ENCODE measurements around the gene DNAH8.
"Not testable (repeated sequence)": the region's sequence is repeated elsewhere in the genome, so short reads cannot be mapped to it uniquely, and the experiment has no call there.

The DNAH8 gene

GRCh38 chr6:38695933-38696332 is 19.2 kb upstream of the DNAH8 start:
- Histone ChIP-seq H3K36me3 (replicated peaks; ENCODE audit: low read depth, low read length) (peaks cover 22% of the 10 kb centered on the region), H3K27me3 (ENCODE audit: low read depth, low read length) (no peaks in the 10 kb centered on the region), H3K79me2 (ENCODE audit: low read length) (peaks cover 92% of the 10 kb centered on the region), H3K4me3 (ENCODE audit: low read length) (no peak overlapping the region), H3K27ac (ENCODE audit: low read length) (no peak overlapping the region), H3K4me1 (ENCODE audit: low read length) (no peaks in the 10 kb centered on the region; the same call in 1 of the 2 replicates), H4K20me1 (ENCODE audit: insufficient read depth, low read length) (peaks cover 72% of the 10 kb centered on the region), H3K9me3 (ENCODE audit: insufficient read depth, low read length) (no peaks in the 10 kb centered on the region), H2AFZ (ENCODE audit: low read depth, low read length) (no peak overlapping the region), H3K9ac (ENCODE audit: low read length) (no peak overlapping the region), H3K4me2 (ENCODE audit: low read length) (no peak overlapping the region)
- TF ChIP-seq EZH2phosphoT487 (IDR thresholded peaks at IDR 0.05; ENCODE audit: low read depth), result no peak
- TF ChIP-seq, protein P1, sequence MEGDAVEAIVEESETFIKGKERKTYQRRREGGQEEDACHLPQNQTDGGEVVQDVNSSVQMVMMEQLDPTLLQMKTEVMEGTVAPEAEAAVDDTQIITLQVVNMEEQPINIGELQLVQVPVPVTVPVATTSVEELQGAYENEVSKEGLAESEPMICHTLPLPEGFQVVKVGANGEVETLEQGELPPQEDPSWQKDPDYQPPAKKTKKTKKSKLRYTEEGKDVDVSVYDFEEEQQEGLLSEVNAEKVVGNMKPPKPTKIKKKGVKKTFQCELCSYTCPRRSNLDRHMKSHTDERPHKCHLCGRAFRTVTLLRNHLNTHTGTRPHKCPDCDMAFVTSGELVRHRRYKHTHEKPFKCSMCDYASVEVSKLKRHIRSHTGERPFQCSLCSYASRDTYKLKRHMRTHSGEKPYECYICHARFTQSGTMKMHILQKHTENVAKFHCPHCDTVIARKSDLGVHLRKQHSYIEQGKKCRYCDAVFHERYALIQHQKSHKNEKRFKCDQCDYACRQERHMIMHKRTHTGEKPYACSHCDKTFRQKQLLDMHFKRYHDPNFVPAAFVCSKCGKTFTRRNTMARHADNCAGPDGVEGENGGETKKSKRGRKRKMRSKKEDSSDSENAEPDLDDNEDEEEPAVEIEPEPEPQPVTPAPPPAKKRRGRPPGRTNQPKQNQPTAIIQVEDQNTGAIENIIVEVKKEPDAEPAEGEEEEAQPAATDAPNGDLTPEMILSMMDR (IDR thresholded peaks at IDR 0.05; ENCODE audit: low read depth, low read length), result no peak

- H3K79me2 ChIP-seq (ENCODE audit: low read length), result peaks cover 92% of the 10 kb centered on the region
- H2AFZ ChIP-seq (ENCODE audit: low read depth, low read length), result no peak overlapping the region
Measured at GRCh38 chr6:38696345-38696744, 18.8 kb upstream of the DNAH8 start.

DNA sequence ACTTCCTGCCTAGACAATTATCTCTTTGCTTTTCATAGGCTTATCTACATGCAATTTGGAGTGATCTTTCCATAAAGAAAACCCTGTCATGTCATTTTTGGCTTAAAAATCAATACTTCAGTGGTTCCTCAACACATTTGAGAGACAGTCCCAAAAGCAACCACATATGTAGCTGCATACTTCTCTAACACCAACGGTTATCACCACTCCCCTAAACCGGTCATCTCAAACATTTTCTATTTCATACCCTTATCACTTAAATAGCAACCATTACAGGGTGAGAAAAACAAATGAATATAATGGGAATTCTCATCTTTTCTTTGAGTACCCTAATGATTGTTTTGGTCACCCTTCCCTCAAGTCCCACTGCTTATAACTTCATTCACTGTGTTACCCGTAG is 17.3 kb upstream of the DNAH8 start:
- TF ChIP-seq, protein P1 (IDR thresholded peaks at IDR 0.05; ENCODE audit: low read depth, low read length), result no peak
- TF ChIP-seq EZH2phosphoT487 (IDR thresholded peaks at IDR 0.05; ENCODE audit: low read depth), result no peak
- Histone ChIP-seq H3K36me3 (replicated peaks; ENCODE audit: low read depth, low read length) (peaks cover 30% of the 10 kb centered on the region), H3K4me2 (ENCODE audit: low read length) (no peak overlapping the region)

More at GRCh38 chr6:38696345-38696744, 18.8 kb upstream of the DNAH8 start:
- no peak for TF ChIP-seq EZH2phosphoT487 (IDR thresholded peaks at IDR 0.05; ENCODE audit: low read depth)
- TF ChIP-seq, protein P1 (IDR thresholded peaks at IDR 0.05; ENCODE audit: low read depth, low read length), result no peak
- Histone ChIP-seq H3K4me2 (ENCODE audit: low read length) (no peak overlapping the region), H3K27ac (ENCODE audit: low read length) (no peak overlapping the region), H3K36me3 (replicated peaks; ENCODE audit: low read depth, low read length) (peaks cover 26% of the 10 kb centered on the region), H3K9me3 (ENCODE audit: insufficient read depth, low read length) (no peaks in the 10 kb centered on the region), H3K4me1 (ENCODE audit: low read length) (peaks cover under 1% of the 10 kb centered on the region; the same call in 1 of the 2 replicates), H3K9ac (ENCODE audit: low read length) (no peak overlapping the region), H3K4me3 (ENCODE audit: low read length) (no peak overlapping the region), H3K27me3 (ENCODE audit: low read depth, low read length) (no peaks in the 10 kb centered on the region), H4K20me1 (ENCODE audit: insufficient read depth, low read length) (peaks cover 71% of the 10 kb centered on the region)

GRCh38 chr6:38699702-38700101 is 15.4 kb upstream of the DNAH8 start:
- peaks cover 79% of the 10 kb centered on the region for H3K79me2 ChIP-seq (ENCODE audit: low read length)

More for the DNA sequence above, 17.3 kb upstream of the DNAH8 start:
- Histone ChIP-seq H3K4me3 (ENCODE audit: low read length) (no peak overlapping the region), H4K20me1 (ENCODE audit: insufficient read depth, low read length) (peaks cover 59% of the 10 kb centered on the region), H2AFZ (ENCODE audit: low read depth, low read length) (no peak overlapping the region), H3K27ac (ENCODE audit: low read length) (no peak overlapping the region), H3K9me3 (ENCODE audit: insufficient read depth, low read length) (no peaks in the 10 kb centered on the region), H3K79me2 (ENCODE audit: low read length) (peaks cover 92% of the 10 kb centered on the region), H3K27me3 (ENCODE audit: low read depth, low read length) (no peaks in the 10 kb centered on the region), H3K4me1 (ENCODE audit: low read length) (peaks cover 8% of the 10 kb centered on the region), H3K9ac (ENCODE audit: low read length) (no peak overlapping the region)

More at GRCh38 chr6:38699702-38700101, 15.4 kb upstream of the DNAH8 start:
- Histone ChIP-seq H3K36me3 (replicated peaks; ENCODE audit: low read depth, low read length) (peaks cover 24% of the 10 kb centered on the region), H3K4me1 (ENCODE audit: low read length) (peaks cover 11% of the 10 kb centered on the region), H4K20me1 (ENCODE audit: insufficient read depth, low read length) (peaks cover 51% of the 10 kb centered on the region)
- H3K9me3 ChIP-seq (ENCODE audit: insufficient read depth, low read length); H3K27ac ChIP-seq (ENCODE audit: low read length); H3K4me3 ChIP-seq (ENCODE audit: low read length); H3K9ac ChIP-seq (ENCODE audit: low read length); H3K27me3 ChIP-seq (ENCODE audit: low read depth, low read length); H3K4me2 ChIP-seq (ENCODE audit: low read length); H2AFZ ChIP-seq (ENCODE audit: low read depth, low read length): not testable (repeated sequence)

All from OCI-LY3 (cell line).